PFSK-1 (cell line): ENCODE measurements around the gene EED.

Experiments
- FOXP2 ChIP-seq: optimal IDR thresholded peaks from 2 replicates; pipeline ENCODE3; 2011; ENCODE audit warnings: borderline replicate concordance, control low read depth, inconsistent platforms; ENCODE audit not compliant: insufficient read depth; ENCODE audit errors: extremely low read length, extremely low read depth
- POLR2AphosphoS5 ChIP-seq: IDR thresholded peaks from 2 replicates; pipeline ENCODE4 v1.6.1; 2012; ENCODE audit warnings: low read depth, mild to moderate bottlenecking, control low read depth, low read length, moderate library complexity
- SIN3A ChIP-seq: IDR thresholded peaks from 2 replicates; pipeline ENCODE4 v1.6.1; 2012; ENCODE audit warnings: mild to moderate bottlenecking, low read length, moderate library complexity, borderline replicate concordance; ENCODE audit not compliant: insufficient read depth
- TAF1 ChIP-seq: IDR thresholded peaks from 2 replicates; pipeline ENCODE4 v1.6.1; 2012; ENCODE audit warnings: low read length, control low read depth, borderline replicate concordance; ENCODE audit not compliant: insufficient read depth
- TF ChIP-seq, protein P1 (sequence below), 2 experiments: IDR thresholded peaks; 2 replicates each; pipeline versions ENCODE4 v1.6.1 to v1.8.0; 2011 to 2012; ENCODE audit warnings: low read depth in 2 of 2, low read length in 2 of 2, control low read depth in 1 of 2, inconsistent platforms in 1 of 2, mild to moderate bottlenecking in 1 of 2, moderate library complexity in 1 of 2; ENCODE audit not compliant: insufficient read depth in 1 of 2

DNA sequence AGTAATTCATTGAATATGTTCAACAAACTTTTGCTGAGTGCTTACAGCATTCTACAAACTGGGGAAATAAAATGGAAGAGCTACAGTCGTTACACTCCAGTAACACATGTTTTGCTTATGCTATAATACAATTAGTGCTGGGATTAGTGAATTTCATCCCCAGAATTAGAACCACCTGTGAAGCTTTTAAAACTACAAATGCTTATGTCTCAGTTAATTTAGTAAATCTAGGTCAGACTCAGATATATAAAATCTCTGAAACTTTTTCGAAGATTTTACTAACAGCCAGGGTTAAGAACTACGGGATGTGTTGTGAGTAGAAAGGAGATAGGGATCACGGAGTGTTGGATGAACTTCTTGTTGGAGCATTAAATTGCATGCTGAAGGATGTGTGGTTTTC, 33.7 kb upstream of the EED start:
- TF ChIP-seq TAF1, result no peak
- TF ChIP-seq POLR2AphosphoS5, result no peak
- TF ChIP-seq, protein P1, sequence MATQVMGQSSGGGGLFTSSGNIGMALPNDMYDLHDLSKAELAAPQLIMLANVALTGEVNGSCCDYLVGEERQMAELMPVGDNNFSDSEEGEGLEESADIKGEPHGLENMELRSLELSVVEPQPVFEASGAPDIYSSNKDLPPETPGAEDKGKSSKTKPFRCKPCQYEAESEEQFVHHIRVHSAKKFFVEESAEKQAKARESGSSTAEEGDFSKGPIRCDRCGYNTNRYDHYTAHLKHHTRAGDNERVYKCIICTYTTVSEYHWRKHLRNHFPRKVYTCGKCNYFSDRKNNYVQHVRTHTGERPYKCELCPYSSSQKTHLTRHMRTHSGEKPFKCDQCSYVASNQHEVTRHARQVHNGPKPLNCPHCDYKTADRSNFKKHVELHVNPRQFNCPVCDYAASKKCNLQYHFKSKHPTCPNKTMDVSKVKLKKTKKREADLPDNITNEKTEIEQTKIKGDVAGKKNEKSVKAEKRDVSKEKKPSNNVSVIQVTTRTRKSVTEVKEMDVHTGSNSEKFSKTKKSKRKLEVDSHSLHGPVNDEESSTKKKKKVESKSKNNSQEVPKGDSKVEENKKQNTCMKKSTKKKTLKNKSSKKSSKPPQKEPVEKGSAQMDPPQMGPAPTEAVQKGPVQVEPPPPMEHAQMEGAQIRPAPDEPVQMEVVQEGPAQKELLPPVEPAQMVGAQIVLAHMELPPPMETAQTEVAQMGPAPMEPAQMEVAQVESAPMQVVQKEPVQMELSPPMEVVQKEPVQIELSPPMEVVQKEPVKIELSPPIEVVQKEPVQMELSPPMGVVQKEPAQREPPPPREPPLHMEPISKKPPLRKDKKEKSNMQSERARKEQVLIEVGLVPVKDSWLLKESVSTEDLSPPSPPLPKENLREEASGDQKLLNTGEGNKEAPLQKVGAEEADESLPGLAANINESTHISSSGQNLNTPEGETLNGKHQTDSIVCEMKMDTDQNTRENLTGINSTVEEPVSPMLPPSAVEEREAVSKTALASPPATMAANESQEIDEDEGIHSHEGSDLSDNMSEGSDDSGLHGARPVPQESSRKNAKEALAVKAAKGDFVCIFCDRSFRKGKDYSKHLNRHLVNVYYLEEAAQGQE (IDR thresholded peaks at IDR 0.05; ENCODE audit: insufficient read depth in 1 of 2, low read depth in 2 of 2, low read length in 2 of 2), result no peak
- no peak for TF ChIP-seq SIN3A
- TF ChIP-seq FOXP2, result no peak
